Embryonic facial prominence (tissue), 1 donor: ENCODE results near the gene RAPGEF1.

Source experiments
- DNase-seq: peaks from one replicate; pipeline ENCODE4 v3.0.0-alpha.2; 2016; ENCODE audit errors: extremely low spot score

RAPGEF1 gene

DNA sequence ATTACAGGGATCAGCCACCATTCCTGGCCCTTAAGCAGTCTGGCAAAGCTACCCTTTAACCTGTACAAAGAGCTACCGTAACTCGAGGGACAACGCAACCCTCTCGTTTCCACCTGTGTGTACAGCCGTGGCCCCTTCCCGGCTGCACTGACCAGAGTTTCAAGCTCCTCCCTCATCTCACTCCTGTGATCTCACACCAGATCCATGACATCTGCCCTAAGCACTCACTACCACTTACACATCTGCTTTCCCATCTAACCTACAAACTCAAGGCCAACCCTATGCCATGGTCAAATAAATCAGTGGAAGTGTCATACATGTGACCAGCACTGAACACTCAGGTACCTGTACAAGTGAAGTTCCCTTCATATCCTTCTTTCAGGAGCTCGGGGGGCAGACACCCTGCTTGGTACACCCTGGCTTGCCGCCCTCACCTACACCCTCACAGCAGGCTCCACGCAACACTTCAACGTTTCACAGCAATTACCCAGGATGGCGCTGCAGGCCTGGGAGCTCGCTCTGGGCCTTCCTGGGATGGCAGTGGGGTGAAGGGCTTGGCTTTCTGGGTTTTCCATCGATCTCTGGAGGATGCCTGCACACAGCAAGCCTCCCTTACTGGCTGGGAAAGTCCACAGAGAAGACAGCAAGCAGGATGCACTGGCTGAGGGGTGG is 132.8 kb downstream of the RAPGEF1 start:
- no peak for DNase-seq

DNA sequence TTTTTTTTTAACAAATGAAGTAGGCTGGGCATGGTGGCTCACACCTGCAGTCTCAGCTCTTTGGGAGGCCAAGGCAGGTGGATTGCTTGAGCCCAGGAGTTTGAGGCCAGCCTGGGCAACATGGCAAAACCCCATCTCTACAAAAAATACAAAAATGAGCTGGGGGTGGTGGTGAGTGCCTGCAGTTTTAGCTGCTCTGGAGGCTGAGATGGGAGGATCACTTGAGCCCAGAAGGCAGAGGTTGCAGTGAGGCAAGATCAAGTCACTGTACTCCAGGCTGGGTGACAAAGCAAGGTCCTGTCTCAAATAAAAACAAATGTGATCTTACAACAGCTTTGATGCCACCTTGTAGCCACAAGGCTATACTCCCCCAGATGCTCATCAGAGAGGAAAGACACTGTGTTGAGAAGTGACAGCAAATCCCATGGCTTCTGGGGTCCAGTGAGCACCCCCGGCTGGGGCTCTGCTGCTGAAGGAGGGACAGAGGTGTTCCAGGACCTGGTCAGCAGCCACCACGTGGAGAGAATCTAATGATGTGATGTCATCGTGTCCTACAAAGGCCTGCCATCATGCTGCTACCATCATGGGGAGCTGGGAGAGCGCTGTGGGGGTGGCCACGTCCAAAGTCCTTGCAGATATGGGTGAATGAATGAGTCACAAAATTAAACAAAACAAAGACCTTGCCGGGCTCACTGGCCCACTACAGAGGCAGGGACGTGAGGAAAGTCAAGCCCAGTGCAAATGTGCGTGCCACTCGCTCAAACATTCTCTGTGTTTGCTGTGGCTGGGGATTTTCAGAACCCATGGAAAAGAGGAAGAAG is 133.9 kb downstream of the RAPGEF1 start:
- no peak for DNase-seq

DNA sequence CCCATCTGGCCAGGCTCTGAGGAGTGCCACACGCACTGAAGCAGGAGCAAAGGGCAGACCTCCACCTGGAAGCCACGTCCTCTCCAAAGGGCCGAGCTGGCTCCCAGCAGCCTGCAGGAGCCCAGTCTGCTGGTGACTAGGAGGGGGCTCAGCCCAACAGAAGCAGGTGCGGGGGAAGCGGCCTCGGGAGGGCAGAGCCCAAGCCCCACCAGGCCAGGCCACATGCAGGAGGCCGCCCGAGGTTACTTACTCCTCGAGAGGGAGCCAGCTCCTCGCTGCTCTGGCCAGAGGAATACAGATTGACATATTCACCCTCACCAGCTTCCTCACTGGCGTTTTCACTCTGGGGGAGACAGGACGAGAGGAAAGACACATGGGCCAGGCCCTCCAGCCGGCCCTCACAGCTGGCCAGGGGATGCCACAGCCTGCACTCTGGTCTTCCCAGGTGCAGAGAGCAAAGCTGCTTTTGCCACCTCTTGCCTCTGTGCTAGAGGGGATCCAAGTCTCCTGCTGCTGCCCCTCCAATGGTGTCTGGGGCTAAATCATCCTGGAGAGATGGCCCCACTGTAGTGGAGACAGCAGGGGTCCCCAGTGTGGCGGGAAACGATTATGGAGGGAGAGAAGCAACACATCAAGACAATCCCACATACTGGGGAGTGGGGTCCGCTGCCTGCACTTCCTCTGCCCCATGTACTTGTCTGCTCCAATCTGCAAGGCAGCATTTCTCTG is 136.0 kb downstream of the RAPGEF1 start:
- no peak for DNase-seq

DNA sequence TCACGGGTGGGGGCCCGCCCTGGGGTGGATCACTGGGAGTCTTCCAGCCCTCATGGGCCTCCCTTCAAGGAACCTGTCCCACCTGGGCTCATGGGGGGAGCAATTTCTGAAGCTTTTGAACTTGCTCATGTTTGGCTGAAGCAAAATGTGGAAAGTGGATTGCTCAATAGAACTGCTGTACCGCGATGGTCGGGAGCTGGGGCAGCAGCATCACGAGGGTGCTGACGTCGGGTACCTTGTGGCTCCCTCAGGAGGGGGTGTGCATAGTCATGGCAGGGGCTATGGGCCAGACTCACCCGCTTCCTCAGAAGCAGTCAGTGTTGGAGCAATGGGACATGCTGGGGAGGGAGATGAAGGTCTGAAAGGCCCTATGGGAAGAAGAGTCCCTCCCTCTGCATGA is 136.7 kb downstream of the RAPGEF1 start:
- no peak for DNase-seq

DNA sequence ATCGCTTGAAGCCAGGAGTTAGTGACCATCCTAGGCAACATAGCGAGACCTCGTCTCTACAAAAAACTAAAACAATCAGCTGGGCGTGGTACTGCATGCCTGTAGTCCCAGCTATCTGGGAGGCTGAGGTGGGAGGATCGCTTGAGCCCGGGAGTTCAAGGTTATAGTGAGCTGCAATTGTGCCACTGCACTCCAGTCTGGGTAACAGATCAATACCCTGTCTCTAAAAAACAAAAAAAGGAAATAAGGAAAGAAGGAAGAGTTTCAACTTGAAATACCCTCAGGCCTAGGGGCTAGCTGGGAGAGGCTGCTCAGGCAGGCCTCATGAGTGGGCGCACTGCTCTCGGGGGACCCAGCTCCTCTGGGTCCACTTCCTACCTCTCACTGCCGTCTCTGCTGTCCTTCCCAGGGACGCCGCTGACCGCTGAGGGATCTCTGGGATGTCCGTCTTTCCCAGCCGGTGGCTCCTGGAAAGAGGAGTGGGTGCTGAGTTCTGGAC is 138.1 kb downstream of the RAPGEF1 start:
- DNase-seq: no peak

DNA sequence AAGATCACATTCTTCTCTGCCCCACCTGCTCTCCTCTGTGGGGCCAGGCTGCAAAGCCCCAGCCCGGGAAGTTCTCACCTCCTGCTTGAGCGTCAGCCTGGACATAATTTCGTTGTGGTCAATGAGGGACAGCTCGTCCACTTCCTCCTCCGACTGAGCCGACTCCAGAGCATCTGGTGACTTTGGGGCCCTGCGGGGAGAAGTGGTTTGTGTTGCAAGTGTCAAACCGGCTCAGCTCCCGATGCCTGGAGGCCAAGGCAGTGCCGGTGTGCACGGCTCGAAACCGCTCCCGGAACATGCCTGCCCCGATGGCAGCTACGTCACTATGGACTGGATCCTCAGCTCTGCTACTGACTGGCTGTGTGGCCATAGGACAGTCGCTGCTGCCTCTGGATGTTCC is 141.8 kb downstream of the RAPGEF1 start:
- no peak for DNase-seq

DNA sequence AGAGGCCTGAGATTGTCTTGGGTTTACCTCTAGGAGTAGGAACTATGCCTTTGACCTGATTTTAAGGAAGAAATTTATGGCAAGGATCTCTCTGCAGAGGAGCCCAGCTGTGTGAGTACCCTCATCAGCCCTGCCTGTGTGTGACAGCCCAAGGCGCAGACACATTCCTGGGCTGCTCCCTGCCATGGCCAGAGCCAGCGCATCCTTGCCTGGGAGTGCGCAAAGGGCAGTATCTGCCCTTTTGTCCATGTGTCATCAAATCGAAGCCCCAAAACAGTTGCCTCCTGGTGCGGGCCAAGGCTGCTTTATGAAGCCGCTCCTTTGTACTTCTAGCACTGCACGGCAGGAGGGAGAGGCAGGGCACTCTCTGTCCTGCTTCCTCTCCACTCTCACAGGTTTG is 142.6 kb downstream of the RAPGEF1 start:
- no peak for DNase-seq

DNA sequence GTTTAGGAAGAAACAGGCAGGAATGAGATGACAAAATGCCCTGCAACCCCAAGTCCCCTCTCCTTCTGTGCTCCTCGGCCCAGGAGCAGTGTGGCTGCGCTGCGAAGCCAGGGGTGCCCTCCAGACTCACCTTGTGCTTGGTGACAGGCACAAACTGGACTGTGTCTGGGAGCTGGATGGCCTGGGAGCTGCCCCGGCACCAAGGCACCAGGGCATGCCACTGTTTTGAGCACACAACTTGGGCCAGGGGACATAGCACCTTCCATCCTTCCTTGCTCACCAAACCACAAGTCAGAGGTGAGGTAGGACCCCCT is 143.5 kb downstream of the RAPGEF1 start:
- DNase-seq: no peak

DNA sequence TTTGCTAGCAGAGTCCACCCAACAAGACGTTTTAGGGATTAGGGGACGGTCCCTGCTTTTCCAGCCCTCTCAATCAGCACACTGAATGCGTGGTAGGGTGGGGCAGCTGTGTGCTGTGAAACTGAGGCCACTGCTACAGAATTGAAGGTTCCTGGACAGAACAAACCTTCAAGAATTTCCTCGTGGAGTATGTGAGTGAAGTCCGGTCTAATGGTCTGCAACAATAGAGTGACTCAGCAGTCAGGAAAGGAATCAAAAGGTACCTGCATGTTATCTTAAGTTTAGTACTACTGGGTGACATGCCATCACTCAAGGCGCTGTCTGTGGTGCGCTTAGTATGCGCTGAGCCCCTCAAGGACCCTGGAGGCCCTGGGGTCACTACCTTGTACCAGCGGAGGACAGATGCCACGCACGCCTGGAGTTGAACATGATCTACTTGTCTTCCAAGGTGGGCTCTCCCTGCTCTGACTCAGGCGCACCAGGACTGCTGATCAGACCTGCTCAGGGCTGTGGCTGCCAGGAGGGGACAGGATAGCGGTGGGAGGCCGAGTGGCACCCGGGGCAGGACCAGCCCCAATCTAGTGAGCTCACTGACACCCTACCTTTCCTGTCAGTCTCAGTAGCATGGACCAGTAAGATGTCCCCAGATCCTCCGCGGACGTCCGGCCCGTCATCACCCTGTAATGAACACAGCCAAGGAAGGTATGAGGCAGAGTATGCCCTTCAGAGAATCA is 144.0 kb downstream of the RAPGEF1 start:
- DNase-seq: no peak

DNA sequence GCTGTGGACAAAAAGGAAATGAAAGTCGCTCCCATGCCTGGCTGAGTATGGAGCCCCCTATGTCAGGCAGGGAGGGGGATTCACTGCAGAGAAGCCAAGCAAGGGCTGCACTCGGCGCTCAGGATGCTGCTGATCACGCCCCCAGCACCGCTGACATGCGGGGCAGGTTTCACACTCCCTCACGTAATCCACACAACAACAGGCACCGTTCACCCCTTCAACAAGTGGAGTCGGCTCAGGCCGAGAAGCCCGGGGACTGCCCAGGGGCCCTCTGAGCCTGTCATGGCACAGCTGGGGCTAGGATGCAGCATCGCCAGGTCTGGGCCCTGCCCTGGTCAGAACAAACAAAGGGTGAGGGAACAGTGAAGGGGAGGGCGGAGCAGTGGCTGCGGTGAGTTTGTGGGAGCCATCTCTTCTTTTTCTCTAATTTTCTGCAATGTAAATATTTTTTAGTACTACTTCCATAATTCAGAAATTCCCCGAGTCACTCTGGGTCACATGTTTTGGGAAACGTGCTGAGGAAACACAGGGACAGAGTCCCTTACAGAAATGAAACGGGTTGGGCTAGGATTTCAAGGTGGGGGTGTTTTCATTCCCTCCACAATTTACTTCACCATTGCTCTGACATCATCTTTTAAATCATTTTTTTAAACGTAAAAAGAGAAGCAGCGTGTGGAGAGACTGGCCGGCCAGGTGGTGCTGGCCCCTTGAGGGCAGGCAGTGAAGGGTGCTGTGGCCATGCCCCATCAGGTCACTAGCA is 144.8 kb downstream of the RAPGEF1 start:
- no peak for DNase-seq

DNA sequence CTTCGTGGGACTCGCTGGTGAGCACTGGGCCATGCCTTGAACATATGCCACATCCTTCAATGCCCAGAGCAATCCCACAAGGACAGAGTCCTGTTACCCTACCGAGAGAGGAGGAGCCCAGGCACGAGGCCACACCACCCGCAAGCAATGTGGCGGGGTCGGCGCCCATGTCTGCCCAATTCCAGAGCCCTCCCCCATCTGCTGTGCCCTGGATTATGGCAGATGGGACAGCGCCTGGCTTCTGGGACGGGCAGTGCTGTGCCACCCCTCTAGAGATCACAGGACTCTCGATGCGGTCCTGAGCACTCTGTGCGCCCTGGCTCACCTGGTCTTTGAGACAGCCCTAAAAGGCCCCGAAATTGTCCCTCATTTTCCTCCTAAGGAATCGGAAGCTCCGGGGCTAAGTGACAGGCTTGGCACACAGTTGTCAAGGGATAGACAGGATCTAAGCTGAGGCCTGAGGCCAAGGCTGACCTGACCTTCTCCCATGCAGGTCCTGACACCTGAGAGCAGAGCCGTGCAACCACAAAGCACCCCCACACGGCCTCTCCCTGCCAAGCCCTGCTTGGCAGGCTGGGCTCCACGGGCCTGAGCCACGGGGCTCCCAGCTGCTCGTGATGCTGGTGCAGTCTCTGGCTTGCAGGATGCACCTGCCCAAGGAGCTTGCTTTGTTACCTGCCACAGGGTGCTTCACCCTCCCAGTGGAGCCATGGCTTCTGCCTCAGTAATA is 145.8 kb downstream of the RAPGEF1 start:
- no peak for DNase-seq

DNA sequence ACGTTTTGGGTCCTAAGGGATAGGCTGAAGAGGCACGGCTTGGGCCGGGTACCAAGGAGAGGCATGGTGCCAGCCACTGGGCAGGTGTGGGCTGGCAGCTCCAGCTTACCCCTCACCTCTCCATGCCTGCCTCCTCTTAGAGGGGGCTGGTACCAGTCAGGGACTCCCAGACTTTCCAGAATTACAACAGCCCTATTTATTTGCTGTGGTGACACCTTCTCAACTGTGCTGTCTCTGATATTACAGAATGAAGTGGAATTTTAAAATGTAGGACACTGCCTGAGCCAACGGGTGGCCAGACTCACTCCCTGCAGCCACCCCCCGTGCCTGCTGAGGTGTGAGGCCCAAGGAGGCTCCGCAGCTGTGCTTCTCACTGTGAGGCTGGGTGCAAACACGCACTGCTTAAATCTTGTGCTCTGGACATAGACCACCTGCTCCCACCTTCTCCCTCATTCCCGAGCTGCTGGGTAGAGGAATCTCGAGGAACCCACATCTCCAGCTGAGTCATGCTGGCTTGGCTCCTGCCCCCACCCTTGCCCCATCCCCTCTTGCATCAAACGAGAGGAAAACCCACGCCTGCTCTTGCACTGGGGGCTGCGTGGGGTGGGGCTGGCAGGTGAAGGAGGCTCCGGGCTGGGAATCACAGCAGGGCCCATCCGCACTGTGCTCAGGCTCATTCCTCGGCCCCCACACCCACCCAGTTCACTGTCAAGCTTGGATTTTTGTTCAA is 146.6 kb downstream of the RAPGEF1 start:
- DNase-seq: no peak

DNA sequence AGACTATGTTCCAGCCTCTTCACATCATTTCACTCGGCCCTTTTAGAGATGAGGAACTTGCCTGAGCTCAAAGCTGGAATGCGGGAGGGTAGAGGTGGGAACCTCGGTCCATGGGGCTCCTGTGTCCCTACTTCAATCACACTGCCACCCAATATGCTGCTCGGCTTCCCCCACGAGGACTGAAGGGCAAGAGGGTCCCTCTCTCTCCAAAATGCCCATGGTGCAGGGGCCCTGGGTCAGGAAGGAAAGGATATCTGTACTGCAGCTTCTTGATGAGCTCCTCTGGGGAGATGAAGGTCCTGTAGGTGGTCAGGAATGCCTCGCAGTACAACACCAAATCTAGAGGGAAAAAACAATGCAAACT is 148.0 kb downstream of the RAPGEF1 start:
- no peak for DNase-seq

DNA sequence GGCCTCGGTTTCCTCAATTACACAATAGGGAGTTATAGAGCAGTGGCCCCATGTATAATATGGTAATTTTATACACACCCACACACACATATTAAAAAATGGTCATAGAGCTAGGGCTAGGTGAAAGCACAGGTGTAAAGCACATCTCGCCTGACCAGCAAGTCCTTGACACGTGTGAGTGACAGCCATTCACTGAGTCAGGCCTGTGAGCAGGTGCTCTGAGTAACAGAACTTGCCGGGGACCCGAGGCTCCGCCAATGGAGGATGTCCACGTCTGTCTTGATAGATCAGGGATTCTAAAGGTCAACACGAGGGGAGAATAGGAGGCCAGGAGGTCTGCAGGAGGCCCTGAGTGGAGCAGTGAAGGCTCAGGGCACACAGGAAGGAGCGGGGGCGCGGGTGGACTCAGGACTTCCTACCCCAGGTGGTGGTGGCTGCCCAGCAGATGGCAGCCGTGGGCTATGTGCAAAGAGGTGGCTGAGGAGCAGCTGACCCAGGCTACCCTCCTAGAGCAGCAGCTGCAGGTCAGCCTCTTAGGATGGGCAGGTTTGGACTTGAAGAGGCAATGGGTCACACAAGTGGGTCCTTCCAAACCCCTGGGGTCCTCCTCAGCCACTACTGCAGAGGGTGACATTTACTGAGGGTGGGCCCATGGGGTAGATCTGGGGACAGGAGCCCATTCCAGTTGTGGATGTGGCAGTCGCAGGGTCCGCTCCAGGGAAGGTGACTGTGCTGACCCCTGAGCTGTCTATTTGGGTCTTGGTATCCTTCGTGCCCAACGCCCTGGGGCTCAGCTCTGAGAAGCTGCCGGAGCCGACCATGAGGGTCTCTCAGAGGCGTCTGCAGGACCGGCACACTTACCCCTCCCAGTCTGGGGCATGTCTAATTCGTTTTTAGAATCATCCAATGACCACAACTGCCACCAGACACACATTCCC is 148.7 kb downstream of the RAPGEF1 start:
- DNase-seq: no peak

DNA sequence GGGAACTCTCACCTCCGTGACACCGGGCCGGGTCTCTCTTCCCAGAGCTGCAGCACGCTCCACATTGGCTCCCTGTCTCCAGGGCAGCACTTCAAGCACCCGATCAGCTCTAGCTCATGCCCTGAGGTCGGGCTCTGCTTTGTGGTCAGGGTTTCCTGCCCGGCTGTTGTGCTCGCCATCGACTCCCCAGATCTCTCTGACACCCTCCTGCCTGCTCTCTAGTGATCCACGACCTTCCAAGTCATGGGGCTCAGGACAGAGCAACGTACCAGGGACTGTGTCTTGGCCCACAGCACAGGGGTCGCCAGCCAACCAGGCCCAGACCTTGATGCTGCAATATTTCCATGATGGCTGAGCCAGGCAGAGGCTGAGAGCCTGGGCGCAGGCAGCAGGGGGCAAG is 149.4 kb downstream of the RAPGEF1 start:
- DNase-seq: no peak

DNA sequence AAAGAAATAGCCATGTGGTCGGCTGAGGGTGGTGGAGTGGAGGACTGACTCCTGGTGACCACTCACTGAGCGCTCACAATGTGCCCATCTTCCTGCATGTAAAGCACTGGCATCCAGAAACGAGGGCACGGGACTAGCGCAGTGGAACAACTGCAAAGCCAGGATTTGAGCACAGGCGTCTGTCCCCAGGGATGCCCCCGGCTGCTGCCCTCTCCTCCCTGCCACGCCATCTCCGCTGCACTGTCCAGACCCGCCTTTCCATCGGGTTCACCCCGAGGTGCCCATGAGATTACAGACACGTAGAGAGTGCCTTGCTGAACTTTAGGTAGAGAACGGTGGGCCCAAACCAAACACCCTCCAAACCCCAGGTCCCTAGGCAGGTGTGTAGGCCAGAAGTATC is 149.9 kb downstream of the RAPGEF1 start:
- no peak for DNase-seq

DNA sequence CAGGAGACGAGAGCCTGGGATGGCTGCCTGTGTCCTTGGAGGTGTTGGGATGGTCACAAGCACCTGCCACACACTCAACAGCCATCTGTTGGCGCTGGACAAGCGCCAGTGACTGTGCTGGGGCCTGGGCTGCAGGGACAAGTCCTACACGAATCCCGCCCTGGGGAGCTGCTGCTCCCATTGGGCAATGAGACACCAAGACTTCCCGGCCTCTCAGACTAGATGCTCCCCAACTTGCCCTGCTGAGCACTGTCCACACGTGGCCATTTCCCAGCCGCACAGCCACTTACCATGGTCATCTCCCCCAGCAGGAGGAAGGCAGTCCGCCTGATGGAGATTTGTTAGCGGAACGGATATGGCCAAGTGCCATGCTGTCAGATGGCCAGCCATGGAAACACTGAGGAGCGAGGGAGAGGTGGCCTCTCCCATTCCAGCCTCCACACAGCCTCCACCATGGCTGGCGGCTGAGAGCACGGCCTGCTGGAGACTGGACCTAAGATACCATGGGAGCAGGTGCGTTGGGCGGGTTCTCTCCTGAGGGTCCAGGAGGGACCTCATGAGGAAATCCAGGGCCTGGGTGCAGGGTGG is 150.7 kb downstream of the RAPGEF1 start:
- DNase-seq: no peak

DNA sequence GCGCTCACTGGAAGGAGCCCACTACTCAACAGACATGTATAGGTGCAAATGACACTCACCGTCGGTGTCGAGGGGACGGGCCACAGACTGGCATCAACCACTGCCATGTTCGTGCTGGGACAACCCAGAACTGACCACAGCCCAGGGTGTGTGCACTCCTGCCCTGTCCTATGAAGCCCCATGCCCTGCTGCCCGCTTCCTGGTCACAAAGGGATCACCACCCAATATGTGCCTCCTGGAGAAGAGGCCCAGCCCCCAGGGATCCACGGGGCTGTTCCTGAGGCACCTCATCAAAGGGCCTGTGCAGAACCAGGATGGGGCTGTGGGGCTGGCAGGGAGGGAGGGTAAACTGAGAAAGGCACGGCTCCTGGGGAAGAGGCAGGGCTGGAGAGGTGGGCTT is 151.5 kb downstream of the RAPGEF1 start:
- DNase-seq: no peak

DNA sequence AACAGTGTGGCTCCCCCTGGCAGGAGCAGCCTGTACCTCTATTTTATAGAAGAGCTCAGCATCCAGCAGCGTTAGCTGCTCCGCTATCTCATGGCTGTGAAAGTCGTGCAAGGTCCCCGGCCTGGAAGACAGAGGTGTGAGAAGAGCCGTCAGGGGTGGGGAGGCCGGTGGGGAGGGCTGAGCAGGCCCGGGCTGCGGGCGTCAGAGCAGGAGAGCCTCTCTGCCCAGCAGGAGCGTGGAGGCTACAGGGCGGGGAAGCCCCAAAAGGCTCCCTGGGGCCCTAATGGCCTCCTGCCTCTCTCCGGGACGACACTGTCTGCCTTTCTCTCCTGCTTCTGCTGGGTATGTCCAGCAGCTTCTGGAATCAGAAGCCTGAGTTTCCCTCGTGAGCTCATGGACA is 152.0 kb downstream of the RAPGEF1 start:
- DNase-seq: no peak
